Iris pigment epithelial cell (primary cell): Measurements from ENCODE around the gene PROC.

ENCODE experiments used
- DNase-seq: peaks from one replicate; pipeline ENCODE4 v3.0.0-alpha.2; 2011; ENCODE audit warnings: low read depth

Gene PROC

GRCh38 chr2:127418300-127419111 is at the start of gene PROC:
TSS of gene PROC (plus strand) at chr2:127418427. CDS start at chr2:127419943, 1,516 bp downstream.
- DNase-seq = no peak

GRCh38 chr2:127370010-127370409 is 48.2 kb upstream of the PROC start:
- no peak for DNase-seq

DNA sequence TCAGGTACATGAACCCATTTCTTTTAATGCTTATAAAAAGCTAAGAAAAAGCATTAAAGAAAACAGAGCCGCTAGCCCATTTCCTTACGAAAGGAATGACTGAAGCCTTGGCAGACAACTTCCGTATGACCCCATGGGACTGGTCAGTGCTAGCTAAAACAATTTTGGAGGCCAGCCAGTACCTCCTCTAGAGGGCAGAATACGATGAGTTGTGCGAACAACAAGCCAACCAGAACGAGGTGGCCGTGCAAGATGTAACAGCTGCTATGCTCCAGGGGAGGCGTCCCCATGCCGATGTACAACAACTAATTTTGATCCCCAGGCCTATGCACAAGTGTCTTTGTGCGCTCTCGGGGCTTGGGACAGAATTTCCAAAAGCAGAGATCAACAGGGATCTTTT is 47.2 kb upstream of the PROC start:
- DNase-seq = no peak

- no peak for DNase-seq
Measured at GRCh38 chr2:127373362-127374083, 44.7 kb upstream of the PROC start.

GRCh38 chr2:127376257-127376656 is 42.0 kb upstream of the PROC start:
- no peak for DNase-seq

GRCh38 chr2:127377262-127377661 is 41.0 kb upstream of the PROC start:
- DNase-seq = no peak

- DNase-seq = no peak
Measured at GRCh38 chr2:127378720-127379119, 39.5 kb upstream of the PROC start.

- no peak for DNase-seq
Measured at GRCh38 chr2:127379712-127380355, 38.4 kb upstream of the PROC start.

DNA sequence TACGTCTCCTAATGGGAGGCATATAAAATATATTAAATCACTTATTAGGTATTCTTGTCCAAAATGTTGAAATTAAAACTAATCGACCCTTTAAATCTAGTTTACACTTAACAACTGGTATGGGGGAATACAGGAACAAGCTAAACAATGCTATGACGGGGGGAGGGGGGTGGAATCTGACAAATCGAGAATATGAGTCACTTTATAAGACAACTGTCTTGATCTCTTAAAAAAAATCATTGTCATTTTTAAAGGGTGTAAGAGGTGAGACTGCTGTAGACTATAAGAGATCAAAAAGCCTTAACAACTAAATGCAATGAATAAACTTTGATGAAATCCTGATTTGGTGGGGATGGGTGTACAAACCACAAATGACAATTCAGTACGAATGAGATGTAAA is 36.5 kb upstream of the PROC start:
- no peak for DNase-seq

DNA sequence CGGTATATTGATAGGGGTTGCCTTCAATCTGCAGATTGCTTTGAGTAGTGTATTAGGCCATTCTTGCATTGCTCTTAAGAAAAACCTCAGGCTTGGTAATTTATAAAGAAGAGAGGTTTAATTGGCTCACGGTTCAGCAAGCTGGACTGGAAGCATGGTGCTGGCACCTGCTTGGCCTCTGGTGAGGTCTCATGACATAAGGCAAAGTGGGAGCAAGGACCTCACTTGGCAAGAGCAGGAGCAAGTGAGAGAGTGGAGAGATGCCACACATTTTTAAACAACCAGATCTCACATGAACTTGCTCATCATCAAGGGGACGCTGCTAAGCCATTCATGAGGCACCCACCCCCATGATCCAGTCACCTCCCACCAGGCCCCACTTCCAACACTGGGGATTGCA is 35.4 kb upstream of the PROC start:
- no peak for DNase-seq

DNA sequence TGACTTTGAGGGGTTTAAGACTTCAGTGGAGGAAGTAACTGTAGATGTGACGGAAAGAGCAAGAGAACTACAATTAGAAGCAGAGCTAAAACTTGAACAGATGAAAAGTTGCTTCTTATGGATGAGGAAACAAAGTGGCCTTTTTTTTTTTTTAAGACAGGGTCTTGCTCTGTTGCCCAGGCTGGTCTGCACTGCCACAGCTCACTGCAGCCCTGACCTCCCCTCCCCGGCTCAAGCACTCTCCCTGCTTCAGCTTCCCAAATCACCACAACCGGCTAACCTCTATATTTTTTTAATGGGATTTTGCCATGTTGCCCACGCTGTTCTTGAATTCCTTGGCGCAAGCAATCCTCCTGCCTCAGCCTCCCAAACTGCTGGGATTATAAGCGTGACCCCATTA is 33.7 kb upstream of the PROC start:
- DNase-seq = no peak

- DNase-seq = peak; percentile 18
Measured at GRCh38 chr2:127386246-127386645, 32.0 kb upstream of the PROC start.

DNA sequence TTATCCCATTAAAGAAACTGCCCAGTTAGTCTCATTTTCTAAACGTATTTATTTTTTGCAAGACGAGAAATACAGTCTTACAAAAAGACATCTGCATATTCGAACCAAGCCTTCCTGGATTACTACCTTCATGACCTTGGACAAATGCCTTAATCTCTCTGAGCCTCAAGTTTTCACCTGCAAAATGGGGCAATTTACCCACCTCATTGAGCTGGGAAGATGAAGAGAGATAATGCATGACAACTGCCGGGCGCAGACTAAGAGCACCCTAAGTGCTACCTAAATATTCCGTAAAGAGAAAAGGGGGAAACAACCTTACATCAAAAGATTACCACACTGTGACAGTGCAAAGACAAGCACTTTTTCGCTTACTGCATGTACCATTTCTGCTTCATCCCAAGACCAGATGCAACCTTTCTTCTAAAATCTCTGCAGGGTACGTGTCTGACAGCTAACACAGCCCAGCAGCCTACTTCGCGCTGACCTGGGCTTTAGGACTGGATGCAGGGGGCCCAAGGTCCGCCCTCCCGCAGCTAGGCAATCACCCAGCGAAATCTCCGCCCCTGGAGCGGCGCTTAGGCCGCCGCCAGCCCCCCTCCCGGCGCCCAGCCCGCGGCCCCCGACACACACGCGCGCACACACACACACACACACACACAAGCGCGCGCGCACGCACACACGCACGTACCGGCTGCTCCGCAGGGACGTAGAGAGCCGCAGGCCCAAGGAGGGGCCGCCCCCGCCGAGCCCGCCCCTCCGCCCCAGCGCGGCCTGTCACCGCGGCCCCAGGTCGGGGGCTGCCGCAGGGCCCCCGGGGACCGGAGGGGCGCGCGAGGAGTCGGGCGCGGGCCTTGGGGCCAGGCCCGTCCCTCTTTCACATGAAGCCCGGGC is 31.2 kb upstream of the PROC start:
- peak; percentile 91 for DNase-seq

GRCh38 chr2:127387655-127388422 is 30.4 kb upstream of the PROC start, which contains the start of gene MAP3K2:
TSS of gene MAP3K2 (minus strand) at chr2:127387975. CDS start at chr2:127343129, 44,846 bp downstream.
- DNase-seq = peak; percentile 90

DNA sequence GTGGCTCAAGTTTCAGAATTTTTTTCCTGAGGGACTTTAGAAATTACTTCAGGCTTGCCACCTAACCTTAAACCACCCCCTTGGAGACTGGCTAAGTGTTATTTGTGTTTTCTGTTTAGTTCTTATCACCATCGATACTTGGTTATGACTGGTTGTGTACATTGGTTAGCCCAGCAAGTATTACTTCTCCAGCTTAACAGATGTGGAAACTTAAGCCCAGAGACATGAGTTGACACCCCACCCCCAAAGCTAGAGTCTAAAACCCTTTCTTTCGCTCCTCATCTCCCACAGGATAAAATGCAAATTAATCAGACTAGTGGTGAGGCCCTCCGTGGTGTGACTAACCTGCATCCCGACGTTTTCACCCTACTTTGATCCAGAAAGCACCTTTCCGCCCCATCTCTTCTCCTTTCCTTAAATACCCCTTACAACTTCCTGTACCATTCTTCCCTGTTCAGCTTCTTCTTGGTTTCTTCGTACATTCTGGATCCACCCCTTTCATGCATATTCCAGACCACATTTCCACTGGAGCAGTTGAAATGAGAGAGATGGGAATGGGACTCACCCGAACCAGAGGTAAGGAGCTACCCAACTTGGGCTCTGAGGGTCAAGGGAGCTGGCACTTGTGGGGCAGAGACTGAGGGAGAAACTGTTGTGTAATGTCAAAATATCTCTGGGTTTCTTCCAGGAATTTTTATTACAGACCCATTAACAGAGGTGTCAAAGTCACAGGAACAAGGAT is 29.6 kb upstream of the PROC start:
- peak; percentile 53 for DNase-seq

DNA sequence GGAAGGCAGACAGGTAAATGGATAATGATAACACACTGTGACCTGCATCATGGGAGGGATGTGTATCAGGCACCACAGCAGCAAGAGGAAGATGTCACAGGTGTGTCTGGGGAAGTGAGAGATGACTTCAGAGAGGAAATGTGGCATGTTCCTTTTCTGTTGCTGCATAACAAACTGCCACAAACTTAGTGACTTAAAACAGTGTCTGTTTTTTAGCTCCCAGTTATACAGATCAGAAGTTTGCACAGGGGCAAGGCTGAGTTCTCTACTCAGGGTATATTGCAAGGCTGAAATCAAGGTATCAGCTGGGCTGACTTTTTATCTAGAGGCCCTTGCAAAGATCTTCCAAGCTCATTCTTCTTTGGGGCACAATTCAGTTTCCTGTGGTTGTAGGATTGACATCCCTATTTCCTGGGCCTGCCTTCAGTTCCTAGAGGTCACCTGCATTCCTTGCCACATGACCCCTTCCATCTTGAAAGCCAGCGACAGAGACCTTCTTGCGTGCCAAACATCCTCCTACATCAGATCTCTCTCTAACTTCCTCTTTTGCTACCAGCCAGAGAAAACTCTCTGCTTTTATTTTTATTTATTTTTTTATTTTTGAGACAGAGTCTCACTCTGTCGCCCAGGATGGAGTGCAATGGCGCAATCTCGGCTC is 28.3 kb upstream of the PROC start:
- DNase-seq = no peak

- DNase-seq = peak; percentile 48
Measured at GRCh38 chr2:127392133-127392827, 25.9 kb upstream of the PROC start.

GRCh38 chr2:127392828-127393578 is 25.2 kb upstream of the PROC start:
- no peak for DNase-seq
